Astrocyte (in vitro differentiated cells and primary cell): Measurements from ENCODE around the gene EPB41L3. TPM values are rescaled to one million over a fixed set of nuclear protein-coding genes. Genes with fewer than 3 reads are reported as not detected.

Experiments
- DNase-seq: peaks from one replicate; pipeline ENCODE4 v3.0.0-alpha.2; 2010; ENCODE audit warnings: low read depth
- FAIRE-seq: peaks from 2 replicates; lab custom pipeline; 2011; peaks lifted over from hg19 to GRCh38; lab: Jason Lieb, UNC
- H2AFZ ChIP-seq: 2 replicates; pipeline ENCODE4 v1.6.0; 2012; ENCODE audit warnings: low read depth, low read length, inconsistent platforms
- H3K27ac ChIP-seq: 2 replicates; pipeline ENCODE4 v1.5.1; 2011; ENCODE audit warnings: low read depth, low read length, inconsistent platforms
- H3K27me3 ChIP-seq: 2 replicates; pipeline ENCODE4 v1.6.0; 2011; ENCODE audit warnings: low read length, inconsistent platforms; ENCODE audit not compliant: insufficient read depth
- H3K36me3 ChIP-seq: 2 replicates; pipeline ENCODE4 v1.5.1; 2011; ENCODE audit warnings: low read length, inconsistent platforms; ENCODE audit not compliant: insufficient read depth
- H3K4me1 ChIP-seq: 2 replicates; pipeline ENCODE4 v1.5.1; 2011; ENCODE audit warnings: low read length, inconsistent platforms; ENCODE audit not compliant: insufficient read depth
- H3K4me2 ChIP-seq: 2 replicates; pipeline ENCODE4 v1.6.0; 2012; ENCODE audit warnings: low read length, inconsistent platforms
- H3K4me3 ChIP-seq: 2 replicates; pipeline ENCODE4 v1.5.1; 2011; ENCODE audit warnings: low read depth, mild to moderate bottlenecking, low read length, inconsistent platforms; ENCODE audit not compliant: insufficient read depth
- H3K79me2 ChIP-seq: 2 replicates; pipeline ENCODE4 v1.6.0; 2012; ENCODE audit warnings: mild to moderate bottlenecking, low read length, inconsistent platforms; ENCODE audit not compliant: insufficient read depth
- H3K9ac ChIP-seq: 2 replicates; pipeline ENCODE4 v1.6.0; 2012; ENCODE audit warnings: mild to moderate bottlenecking, low read length, inconsistent platforms
- H3K9me3 ChIP-seq: 2 replicates; pipeline ENCODE4 v1.5.1; 2012; ENCODE audit warnings: low read depth, mild to moderate bottlenecking, low read length, inconsistent platforms; ENCODE audit not compliant: insufficient read depth
- H4K20me1 ChIP-seq: 2 replicates; pipeline ENCODE4 v1.6.0; 2012; ENCODE audit warnings: low read length, inconsistent platforms; ENCODE audit not compliant: insufficient read depth
- H3K27ac Mint-ChIP-seq: one replicate; pipeline ENCODE4 v1.8.0; 2021; ENCODE audit warnings: mild to moderate bottlenecking, mixed read lengths; ENCODE audit not compliant: unreplicated experiment
- H3K27me3 Mint-ChIP-seq: one replicate; pipeline ENCODE4 v1.8.0; 2021; ENCODE audit warnings: low read depth, mixed read lengths; ENCODE audit not compliant: unreplicated experiment
- H3K36me3 Mint-ChIP-seq: one replicate; pipeline ENCODE4 v1.8.0; 2021; ENCODE audit warnings: low read depth, mixed read lengths; ENCODE audit not compliant: unreplicated experiment
- H3K4me1 Mint-ChIP-seq: one replicate; pipeline ENCODE4 v1.8.0; 2021; ENCODE audit warnings: low read depth, mixed read lengths; ENCODE audit not compliant: unreplicated experiment
- H3K4me3 Mint-ChIP-seq: one replicate; pipeline ENCODE4 v1.8.0; 2021; ENCODE audit warnings: mild to moderate bottlenecking, moderate library complexity, mixed read lengths; ENCODE audit not compliant: unreplicated experiment
- H3K9me3 Mint-ChIP-seq: one replicate; pipeline ENCODE4 v1.8.0; 2021; ENCODE audit warnings: mild to moderate bottlenecking, mixed read lengths; ENCODE audit not compliant: unreplicated experiment
- CTCF ChIP-seq: IDR thresholded peaks from 2 replicates; pipeline ENCODE4 v1.5.1; 2011; ENCODE audit warnings: low read depth, mild to moderate bottlenecking, inconsistent platforms, low read length, moderate library complexity; ENCODE audit not compliant: insufficient read depth
- EZH2 ChIP-seq: IDR thresholded peaks from 2 replicates; pipeline ENCODE4 v1.6.1; 2012; ENCODE audit warnings: mild to moderate bottlenecking, low read length, inconsistent platforms; ENCODE audit not compliant: insufficient read depth
- total RNA-seq: library from RNA; stranded (reverse); gene quantifications from 2 replicates; pipeline ENCODE4 v1.2.1, GENCODE V29; 2021

Gene EPB41L3
- total RNA-seq, 1 donor from 2014 or later: 97.0 TPM

- Histone ChIP-seq H4K20me1 (no peaks in the 10 kb centered on the region), H3K4me1 (no peaks in the 10 kb centered on the region), H3K4me3 (no peak overlapping the region), H3K4me2 (no peak overlapping the region), H3K9ac (no peak overlapping the region), H2AFZ (no peak overlapping the region), H3K9me3 (no peaks in the 10 kb centered on the region), H3K79me2 (no peaks in the 10 kb centered on the region), H3K27me3 (no peaks in the 10 kb centered on the region), H3K27ac (no peak overlapping the region), H3K36me3 (no peaks in the 10 kb centered on the region)
- no peak for DNase-seq
- Mint-ChIP-seq H3K27me3 (no peaks in the 10 kb centered on the region), H3K4me1 (peaks cover 5% of the 10 kb centered on the region), H3K9me3 (no peaks in the 10 kb centered on the region), H3K36me3 (peaks cover 6% of the 10 kb centered on the region), H3K27ac (no peak overlapping the region), H3K4me3 (no peak overlapping the region)
- FAIRE-seq: no peak
- no peak for TF ChIP-seq CTCF
- no peak for TF ChIP-seq EZH2
Measured at GRCh38 chr18:5415665-5416064, 128.1 kb downstream of the EPB41L3 start.

GRCh38 chr18:5415031-5415430, 128.8 kb downstream of the EPB41L3 start:
- Mint-ChIP-seq H3K4me1 (peaks cover 5% of the 10 kb centered on the region), H3K36me3 (peaks cover 6% of the 10 kb centered on the region), H3K27ac (no peak overlapping the region), H3K9me3 (no peaks in the 10 kb centered on the region), H3K4me3 (no peak overlapping the region), H3K27me3 (no peaks in the 10 kb centered on the region)
- Histone ChIP-seq H3K4me1 (no peaks in the 10 kb centered on the region), H3K9me3 (no peaks in the 10 kb centered on the region), H3K27ac (no peak overlapping the region), H3K27me3 (no peaks in the 10 kb centered on the region), H3K79me2 (no peaks in the 10 kb centered on the region), H3K4me2 (no peak overlapping the region), H2AFZ (no peak overlapping the region), H3K36me3 (no peaks in the 10 kb centered on the region), H3K9ac (no peak overlapping the region), H4K20me1 (no peaks in the 10 kb centered on the region), H3K4me3 (no peak overlapping the region)
- DNase-seq: no peak
- FAIRE-seq: no peak
- TF ChIP-seq CTCF (no peak), EZH2 (no peak)

- Mint-ChIP-seq H3K4me1 (peaks cover 5% of the 10 kb centered on the region), H3K9me3 (no peaks in the 10 kb centered on the region), H3K27ac (no peak overlapping the region), H3K36me3 (peaks cover 6% of the 10 kb centered on the region), H3K27me3 (no peaks in the 10 kb centered on the region), H3K4me3 (no peak overlapping the region)
- Histone ChIP-seq H3K9ac (no peak overlapping the region), H3K4me1 (no peaks in the 10 kb centered on the region), H3K27me3 (no peaks in the 10 kb centered on the region), H3K36me3 (no peaks in the 10 kb centered on the region), H3K9me3 (no peaks in the 10 kb centered on the region), H3K4me3 (no peak overlapping the region), H3K27ac (no peak overlapping the region), H3K79me2 (no peaks in the 10 kb centered on the region), H4K20me1 (no peaks in the 10 kb centered on the region), H2AFZ (no peak overlapping the region), H3K4me2 (no peak overlapping the region)
- FAIRE-seq (no peak), DNase-seq (no peak)
- TF ChIP-seq CTCF: no peak
- no peak for TF ChIP-seq EZH2
Measured at GRCh38 chr18:5414546-5414945, 129.3 kb downstream of the EPB41L3 start.
